ENCODE measurements around the gene LY6G6C. TPM values are rescaled to one million over a fixed set of nuclear protein-coding genes. Genes with fewer than 3 reads are reported as not detected.
A peak's percentile ranks its signal among the peaks of the same experiment; 100 is the strongest.

The LY6G6C gene
- not detected in 2 replicates for total RNA-seq

GRCh38 chr6:31721351-31722020 lies at the start of gene LY6G6C:
TSS of gene LY6G6C (minus strand) at chr6:31721746. CDS start at chr6:31721679, 67 bp downstream.
- H3K27me3 ChIP-seq (ENCODE audit: control insufficient read depth, insufficient read depth, low read length): no peaks in the 10 kb centered on the region
- no peaks in the 10 kb centered on the region for H3K36me3 ChIP-seq (ENCODE audit: control insufficient read depth, insufficient read depth, low read length)
- TF ChIP-seq CTCF (IDR thresholded peaks at IDR 0.05; ENCODE audit: insufficient read depth, low read length, poor library complexity, severe bottlenecking): no peak
- DNase-seq (ENCODE audit: low read depth): no peak
- no peak within 1 kb of the TSS for H3K4me3 ChIP-seq (ENCODE audit: low read depth, low read length)

- H3K4me3 ChIP-seq (ENCODE audit: low read depth, low read length): no peak overlapping the region
- no peaks in the 10 kb centered on the region for H3K36me3 ChIP-seq (ENCODE audit: control insufficient read depth, insufficient read depth, low read length)
- no peak for DNase-seq (ENCODE audit: low read depth)
- no peaks in the 10 kb centered on the region for H3K27me3 ChIP-seq (ENCODE audit: control insufficient read depth, insufficient read depth, low read length)
- no peak for TF ChIP-seq CTCF (IDR thresholded peaks at IDR 0.05; ENCODE audit: insufficient read depth, low read length, poor library complexity, severe bottlenecking)
These were observed 49.3 kb upstream of the LY6G6C start for GRCh38 chr6:31770860-31771259.

GRCh38 chr6:31769684-31770371 lies 48.3 kb upstream of the LY6G6C start:
- TF ChIP-seq CTCF (IDR thresholded peaks at IDR 0.05; ENCODE audit: insufficient read depth, low read length, poor library complexity, severe bottlenecking): peak; percentile 84
- no peak for DNase-seq (ENCODE audit: low read depth)
- no peaks in the 10 kb centered on the region for H3K36me3 ChIP-seq (ENCODE audit: control insufficient read depth, insufficient read depth, low read length)
- no peak overlapping the region for H3K4me3 ChIP-seq (ENCODE audit: low read depth, low read length)
- H3K27me3 ChIP-seq (ENCODE audit: control insufficient read depth, insufficient read depth, low read length): no peaks in the 10 kb centered on the region

GRCh38 chr6:31768363-31769257 lies 47.1 kb upstream of the LY6G6C start:
- TF ChIP-seq CTCF (IDR thresholded peaks at IDR 0.05; ENCODE audit: insufficient read depth, low read length, poor library complexity, severe bottlenecking): no peak
- DNase-seq (ENCODE audit: low read depth): no peak

GRCh38 chr6:31767096-31767645 lies 45.6 kb upstream of the LY6G6C start:
- H3K4me3 ChIP-seq (ENCODE audit: low read depth, low read length): no peak overlapping the region
- no peaks in the 10 kb centered on the region for H3K27me3 ChIP-seq (ENCODE audit: control insufficient read depth, insufficient read depth, low read length)
- TF ChIP-seq CTCF (IDR thresholded peaks at IDR 0.05; ENCODE audit: insufficient read depth, low read length, poor library complexity, severe bottlenecking): no peak
- DNase-seq (ENCODE audit: low read depth): no peak
- no peaks in the 10 kb centered on the region for H3K36me3 ChIP-seq (ENCODE audit: control insufficient read depth, insufficient read depth, low read length)

More at GRCh38 chr6:31768363-31769257, 47.1 kb upstream of the LY6G6C start:
- Histone ChIP-seq H3K27me3 (ENCODE audit: control insufficient read depth, insufficient read depth, low read length) (no peaks in the 10 kb centered on the region), H3K36me3 (ENCODE audit: control insufficient read depth, insufficient read depth, low read length) (no peaks in the 10 kb centered on the region), H3K4me3 (ENCODE audit: low read depth, low read length) (no peak overlapping the region)
